GM15510 (cell line): ENCODE data around the gene PLEKHG4B.

ENCODE experiments used
- POLR2A ChIP-seq: IDR thresholded peaks from 3 replicates; pipeline ENCODE4 v1.6.1; 2011; ENCODE audit warnings: borderline replicate concordance; ENCODE audit not compliant: insufficient read length; ENCODE audit errors: extremely low read depth

Gene PLEKHG4B, protein sequence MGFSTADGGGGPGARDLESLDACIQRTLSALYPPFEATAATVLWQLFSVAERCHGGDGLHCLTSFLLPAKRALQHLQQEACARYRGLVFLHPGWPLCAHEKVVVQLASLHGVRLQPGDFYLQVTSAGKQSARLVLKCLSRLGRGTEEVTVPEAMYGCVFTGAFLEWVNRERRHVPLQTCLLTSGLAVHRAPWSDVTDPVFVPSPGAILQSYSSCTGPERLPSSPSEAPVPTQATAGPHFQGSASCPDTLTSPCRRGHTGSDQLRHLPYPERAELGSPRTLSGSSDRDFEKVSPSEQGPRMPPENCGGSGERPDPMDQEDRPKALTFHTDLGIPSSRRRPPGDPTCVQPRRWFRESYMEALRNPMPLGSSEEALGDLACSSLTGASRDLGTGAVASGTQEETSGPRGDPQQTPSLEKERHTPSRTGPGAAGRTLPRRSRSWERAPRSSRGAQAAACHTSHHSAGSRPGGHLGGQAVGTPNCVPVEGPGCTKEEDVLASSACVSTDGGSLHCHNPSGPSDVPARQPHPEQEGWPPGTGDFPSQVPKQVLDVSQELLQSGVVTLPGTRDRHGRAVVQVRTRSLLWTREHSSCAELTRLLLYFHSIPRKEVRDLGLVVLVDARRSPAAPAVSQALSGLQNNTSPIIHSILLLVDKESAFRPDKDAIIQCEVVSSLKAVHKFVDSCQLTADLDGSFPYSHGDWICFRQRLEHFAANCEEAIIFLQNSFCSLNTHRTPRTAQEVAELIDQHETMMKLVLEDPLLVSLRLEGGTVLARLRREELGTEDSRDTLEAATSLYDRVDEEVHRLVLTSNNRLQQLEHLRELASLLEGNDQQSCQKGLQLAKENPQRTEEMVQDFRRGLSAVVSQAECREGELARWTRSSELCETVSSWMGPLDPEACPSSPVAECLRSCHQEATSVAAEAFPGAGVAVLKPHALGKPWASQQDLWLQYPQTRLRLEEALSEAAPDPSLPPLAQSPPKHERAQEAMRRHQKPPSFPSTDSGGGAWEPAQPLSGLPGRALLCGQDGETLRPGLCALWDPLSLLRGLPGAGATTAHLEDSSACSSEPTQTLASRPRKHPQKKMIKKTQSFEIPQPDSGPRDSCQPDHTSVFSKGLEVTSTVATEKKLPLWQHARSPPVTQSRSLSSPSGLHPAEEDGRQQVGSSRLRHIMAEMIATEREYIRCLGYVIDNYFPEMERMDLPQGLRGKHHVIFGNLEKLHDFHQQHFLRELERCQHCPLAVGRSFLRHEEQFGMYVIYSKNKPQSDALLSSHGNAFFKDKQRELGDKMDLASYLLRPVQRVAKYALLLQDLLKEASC (N-terminal part only)

DNA sequence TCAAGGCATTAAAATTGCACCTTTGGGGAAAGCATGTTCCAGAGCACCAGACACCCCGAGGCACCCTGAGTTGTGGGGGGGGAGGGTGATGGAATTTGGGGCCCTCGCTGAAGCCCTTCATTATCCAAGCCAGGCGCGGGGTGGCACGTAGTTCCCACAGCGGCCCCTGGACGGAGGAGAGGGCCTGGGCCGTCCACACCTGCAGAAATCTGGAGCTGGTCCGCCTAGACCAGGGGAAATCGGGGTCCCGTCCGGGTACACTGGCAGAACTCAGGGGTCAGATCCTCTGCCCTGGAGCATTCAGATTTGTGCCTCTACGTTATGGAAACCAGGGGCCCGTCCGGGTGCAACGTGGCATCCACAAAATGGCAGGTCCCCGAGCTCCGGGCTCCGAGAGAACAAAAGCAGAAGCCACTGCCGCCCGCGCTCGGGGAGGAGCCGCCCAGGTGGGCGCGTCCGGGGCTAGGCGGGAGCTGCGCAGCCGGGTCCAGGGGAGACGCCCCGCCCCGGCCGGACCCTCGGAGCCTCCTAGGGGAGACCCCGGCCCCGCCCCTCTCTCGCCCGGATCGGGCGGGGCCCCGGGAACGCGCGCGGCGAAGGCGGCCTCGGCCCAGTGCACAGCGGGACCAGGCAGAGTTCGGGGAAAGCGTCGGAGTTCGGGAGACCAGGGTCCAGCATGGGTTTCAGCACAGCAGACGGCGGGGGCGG is at the start of gene PLEKHG4B:
TSS of gene PLEKHG4B (plus strand) at position 613 of the 708 bp plus-strand sequence. CDS start at position 677, 64 bp downstream.
- TF ChIP-seq POLR2A, result no peak

DNA sequence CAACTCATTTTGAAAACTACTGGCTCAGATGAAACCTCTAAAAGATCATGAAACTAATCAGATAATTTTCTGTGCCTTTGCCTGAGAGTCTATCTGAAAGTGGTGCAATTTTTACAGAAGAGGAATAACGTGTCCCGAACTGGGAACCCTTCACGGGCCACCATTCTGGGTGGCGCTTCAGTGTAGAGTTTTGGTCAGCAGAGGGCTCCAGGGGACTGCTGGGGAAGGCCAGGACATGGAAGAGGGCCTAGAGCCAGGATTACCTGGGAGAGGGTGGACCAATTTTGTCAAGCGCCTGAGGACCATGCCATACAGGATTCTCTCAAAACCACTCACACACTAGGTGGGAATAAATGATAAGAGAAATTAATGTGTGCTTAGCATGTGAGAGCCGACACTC is 49.7 kb upstream of the PLEKHG4B start:
- no peak for TF ChIP-seq POLR2A

DNA sequence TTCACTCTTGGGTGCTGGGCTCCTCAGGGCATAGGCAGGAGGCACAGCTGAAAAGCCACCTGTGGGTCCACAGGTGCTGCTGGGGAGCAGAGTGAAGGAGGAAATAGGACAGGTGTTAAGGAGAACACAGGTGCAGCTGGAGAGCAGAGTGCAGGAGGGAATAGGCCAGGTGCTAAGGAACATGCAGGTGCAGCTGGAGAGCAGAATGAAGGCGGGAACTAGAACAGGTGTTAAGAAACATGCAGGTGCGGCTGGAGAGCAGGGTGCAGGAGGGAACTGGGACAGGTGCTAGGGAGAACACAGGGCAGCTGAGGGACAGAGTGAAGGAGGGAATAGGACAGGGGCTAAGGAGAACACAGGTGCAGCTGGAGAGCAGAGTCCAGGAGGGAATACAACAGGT is 43.8 kb upstream of the PLEKHG4B start:
- no peak for TF ChIP-seq POLR2A

DNA sequence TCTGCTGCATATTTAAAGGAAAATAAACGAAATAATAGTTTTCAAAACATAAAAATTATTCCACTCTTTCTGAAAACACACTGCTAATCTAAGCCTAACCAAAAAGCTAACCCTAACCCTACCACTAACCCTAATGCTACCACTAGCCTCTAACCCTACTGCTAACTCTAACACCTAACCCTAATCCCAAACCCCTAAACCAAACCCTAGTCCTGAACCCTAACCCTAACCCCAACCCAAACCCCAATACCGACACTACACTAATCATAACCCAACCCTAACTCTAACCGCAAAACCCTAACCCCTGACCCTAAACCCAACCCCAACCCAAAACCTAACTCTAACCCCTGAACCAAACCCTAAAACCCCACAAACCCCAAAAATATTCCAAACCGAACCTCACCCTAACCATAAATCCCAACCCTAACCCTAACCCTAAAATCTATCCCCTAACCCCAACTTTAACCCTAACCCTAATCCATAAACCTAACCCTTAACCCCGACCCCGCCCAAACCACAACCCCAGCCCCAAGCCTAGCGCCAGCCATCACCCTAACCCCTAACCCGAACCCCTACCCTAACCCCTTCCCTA is 41.9 kb upstream of the PLEKHG4B start:
- no peak for TF ChIP-seq POLR2A

DNA sequence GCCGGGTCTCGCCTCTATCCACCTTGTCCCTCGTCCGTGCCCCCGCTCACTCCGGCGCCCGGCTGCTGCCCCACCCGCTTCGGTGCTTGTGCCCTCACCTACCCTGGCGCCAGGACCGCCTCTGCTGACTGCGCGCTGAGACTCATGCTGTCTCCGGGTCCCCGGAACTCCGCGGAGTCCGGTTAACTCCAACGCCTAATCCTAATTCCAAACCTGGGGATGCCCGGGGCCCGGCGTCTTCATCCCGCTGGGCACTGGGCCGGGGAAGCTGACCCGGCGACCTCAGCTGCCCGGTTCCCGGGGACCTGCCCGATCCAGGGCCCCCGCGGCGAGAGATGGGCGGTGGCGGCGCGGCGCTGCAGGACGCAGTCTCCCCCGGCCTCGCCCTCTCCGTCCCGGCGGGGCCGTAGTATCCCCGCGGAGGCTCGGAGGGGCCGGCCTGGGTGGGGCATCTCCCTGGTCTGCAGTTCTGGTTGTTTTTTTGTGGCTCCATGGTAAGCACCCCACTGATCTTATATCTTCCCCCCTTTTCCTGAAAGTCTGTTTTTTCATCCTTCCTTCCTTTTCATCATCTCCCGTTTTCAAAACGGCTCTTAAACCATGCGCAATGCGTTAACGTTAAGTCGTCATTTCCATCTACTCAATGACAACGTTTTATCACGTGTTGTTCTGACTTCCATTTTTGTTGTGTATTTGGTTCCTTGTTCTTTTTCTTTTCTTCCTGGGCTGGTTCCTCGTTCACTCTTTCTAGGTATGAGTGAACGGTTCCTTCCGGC is 41.1 kb upstream of the PLEKHG4B start:
- TF ChIP-seq POLR2A, result no peak

DNA sequence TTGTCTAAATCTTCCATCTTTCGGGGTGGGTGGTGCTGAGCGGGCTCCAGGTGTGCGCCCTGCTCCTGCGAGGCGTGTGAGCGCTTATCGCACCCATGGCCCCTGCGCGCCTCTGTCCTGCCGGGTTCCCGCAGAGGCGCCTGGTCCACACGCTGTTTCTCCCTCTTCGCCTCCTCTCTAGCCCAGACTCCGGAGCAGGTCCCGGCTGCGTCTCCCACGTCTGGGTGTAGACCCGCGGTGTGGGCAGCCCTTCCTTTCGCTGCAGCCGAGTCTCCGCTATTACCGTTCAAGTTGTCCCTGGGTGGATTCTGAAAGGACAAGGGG is 40.5 kb upstream of the PLEKHG4B start:
- no peak for TF ChIP-seq POLR2A

DNA sequence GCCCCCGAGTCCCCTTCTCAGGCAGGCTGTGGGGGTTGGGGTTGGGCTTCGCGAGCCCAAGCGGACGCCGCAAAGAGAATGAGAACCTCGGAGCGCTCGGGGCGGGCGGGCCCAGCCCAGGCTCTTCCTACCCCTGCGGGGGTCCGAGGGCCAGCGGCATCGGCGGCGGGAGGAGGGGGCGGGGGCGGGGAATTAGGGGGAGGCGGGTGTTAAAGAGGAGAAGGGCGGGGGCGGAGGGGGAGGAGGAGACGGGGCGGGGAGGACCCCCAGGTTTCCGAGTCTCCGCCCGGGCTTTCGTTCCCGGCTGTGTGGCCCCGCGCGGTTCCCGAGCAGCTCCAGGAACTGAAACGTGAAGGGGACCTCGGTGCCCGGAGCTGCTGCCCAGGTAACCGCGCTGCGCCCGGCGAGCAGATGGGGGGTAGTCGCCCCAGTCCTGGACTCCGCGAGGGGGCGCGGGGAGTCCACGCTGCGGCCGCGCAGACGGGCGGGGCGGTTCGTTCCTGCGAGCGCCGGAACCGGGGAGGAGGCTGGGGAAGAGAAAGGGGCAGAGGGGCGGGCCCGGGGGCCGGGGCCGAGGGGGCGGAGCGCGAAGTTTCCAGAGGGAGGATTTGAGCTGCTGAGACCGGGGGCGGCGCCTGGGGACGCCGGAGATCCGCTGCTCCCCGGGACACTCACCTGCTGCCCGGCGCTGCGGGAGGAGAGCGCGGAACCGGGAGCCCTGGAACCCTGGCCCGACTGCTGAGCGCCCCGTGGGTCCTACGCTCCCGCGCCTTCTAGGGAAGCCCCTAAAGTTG is 38.4 kb upstream of the PLEKHG4B start:
- no peak for TF ChIP-seq POLR2A

DNA sequence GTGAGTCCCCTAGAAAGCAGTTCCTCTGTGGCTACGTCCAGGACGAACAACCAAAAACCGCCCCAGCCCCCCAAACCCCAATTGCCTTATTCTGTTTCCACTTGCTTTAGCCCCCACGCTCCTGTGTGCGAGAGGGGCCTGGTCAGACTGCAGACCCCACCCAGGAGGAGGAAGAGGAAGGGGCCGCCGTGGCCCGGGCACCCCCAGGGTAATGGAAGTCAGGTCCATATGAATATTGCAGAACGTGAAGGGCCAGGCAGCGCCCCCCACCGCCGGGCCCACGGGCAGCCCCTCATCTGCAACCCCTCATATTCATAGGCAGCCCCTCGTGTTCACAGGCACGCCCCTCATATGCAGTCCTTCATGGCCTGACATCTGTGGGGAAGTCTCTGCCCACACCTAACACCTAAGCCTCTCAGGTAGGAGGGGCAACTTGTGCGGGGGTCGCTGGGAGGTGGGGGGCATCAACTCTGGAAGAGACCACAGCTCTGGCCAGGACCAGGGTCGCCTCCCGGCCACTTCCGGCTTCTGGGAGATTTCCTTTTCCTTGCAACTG is 37.7 kb upstream of the PLEKHG4B start:
- TF ChIP-seq POLR2A, result no peak

DNA sequence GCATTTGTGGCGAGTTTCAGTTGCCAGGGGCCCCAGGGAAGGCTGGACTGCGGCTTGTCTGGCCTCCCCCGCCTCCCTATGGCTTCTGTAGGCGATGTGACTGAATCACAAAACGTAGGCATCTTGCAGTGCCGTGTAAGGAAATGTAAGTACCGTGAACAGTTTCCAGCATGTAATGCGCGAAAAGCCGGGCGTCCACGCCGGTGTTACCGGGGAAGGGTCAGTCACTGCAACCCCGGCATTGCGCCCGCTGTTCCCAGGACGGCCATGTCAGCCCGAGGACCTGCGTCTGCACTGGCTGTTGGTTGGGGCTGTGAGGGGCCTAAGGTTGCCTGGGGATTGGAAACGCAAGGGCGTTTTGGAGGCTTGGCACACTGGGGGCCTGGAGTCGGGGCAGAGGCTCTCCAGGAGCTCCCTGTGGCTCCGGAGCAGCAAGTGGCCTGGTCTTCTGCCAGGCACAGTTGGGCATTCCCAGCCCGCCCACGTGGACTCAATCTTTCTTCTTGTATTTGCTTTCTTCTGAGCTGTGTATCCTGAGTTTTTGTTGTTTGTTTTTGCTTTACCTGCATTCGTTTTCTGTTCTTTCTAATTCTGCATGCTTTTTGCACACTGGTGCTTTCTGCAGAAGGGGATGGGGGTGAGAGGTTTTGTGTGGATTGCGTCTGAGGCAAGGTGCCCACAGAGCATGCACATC is 36.9 kb upstream of the PLEKHG4B start:
- no peak for TF ChIP-seq POLR2A

DNA sequence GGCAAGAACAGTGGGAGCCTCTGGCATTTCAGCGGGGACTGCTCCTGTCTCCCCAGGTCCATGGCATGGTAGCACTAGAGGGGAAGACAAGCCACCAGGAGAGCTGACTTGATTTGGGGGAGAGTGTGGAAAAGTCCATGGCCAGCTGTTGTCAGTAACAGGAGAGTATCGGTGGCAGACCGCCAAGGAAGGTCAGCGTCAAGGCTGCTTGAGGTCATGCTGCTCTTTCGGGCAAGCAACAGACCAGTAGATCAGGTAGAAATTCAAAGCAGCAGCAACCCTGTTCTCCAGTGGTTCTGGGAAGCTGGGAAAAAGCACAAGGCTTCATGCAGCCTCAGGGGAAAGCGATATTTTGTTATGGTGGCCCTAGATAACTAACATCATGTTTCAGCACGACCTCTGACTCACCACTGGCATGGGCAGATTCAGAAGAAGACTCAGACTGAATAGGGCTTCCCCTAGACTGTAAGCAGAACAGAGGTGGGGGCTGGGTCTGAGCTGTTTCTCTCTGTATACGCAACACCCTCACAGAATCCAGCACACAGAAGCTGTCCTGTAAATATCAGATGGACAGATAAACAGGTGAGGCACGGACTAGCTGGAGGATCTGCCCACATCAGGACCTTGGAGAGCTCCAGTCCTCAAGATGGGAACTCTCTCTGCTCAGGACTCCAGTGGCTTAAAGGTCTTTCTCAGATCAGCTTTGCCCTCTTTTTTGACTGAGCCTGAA is 35.2 kb upstream of the PLEKHG4B start:
- no peak for TF ChIP-seq POLR2A

DNA sequence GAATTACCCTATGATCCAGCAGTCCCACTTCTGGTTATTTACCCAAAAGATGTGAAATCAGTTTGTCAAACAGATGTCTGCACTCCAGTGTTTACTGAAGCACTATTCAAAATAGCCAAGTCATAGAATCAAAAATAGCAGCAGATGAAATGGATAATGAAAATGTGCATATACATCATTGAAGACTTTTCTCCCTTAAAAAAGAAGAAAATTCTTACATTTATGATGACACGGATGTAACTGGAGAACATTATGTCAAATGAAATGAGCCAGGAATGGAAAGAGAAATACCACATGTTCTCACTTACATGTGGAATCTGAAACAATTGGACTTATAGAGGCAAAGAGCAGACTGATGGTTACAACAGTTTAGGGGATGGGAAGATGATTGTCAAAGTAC is 21.5 kb upstream of the PLEKHG4B start:
- no peak for TF ChIP-seq POLR2A
